NCI-H345 treated with DMSO at 0.1 percent for 48 hours (cell line): ENCODE results near the gene SLC7A7.
"Not testable (repeated sequence)": the region's sequence is repeated elsewhere in the genome, so short reads cannot be mapped to it uniquely, and the experiment has no call there.

ENCODE experiments used
- DNase-seq: peaks from one replicate; lab custom pipeline; 2025; ENCODE audit not compliant: unreplicated experiment; lab: John Stamatoyannopoulos, UW

The SLC7A7 gene

GRCh38 chr14:22822016-22822570, 6.9 kb upstream of the SLC7A7 start:
- no peak for DNase-seq

DNA sequence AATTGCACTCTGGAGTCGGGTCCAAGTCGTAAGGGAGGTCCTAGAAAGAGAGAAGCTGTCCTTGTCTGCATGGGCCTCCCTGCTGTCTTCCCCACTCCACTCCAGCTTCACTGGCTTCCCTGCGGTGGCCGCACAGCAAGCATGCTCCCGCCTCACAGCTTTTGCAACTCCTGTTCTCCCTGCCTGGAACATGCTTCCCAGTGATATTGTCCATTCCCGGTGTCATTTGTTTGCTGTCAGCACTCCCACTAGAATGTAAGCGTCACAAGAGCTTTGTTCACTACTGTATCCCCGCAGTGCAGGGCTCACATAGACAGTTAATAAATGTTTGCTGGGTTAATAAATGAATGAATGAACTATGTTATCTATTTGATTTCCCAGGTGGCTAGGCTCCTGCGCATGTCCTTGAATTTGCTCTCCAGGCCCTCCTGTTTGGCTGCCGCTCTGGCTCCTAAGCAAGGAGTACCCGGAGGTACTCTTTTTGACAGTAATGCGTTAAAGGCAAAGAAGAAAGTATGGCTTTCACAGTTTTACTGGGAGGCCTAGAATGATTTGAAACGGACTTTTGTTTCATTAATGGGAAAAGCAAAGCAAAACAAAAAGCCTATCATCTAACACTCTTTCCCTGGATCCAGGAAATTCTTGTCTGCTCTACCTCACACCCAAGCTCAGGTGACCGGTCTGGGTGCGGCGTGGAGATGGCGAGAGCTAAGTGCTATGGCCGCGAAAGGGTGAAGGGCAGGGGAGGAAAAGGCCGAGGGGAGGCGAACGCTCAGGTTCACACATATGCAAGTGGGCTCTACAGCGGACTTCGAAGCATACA, 6.2 kb upstream of the SLC7A7 start:
- DNase-seq, result peak; percentile 82

DNA sequence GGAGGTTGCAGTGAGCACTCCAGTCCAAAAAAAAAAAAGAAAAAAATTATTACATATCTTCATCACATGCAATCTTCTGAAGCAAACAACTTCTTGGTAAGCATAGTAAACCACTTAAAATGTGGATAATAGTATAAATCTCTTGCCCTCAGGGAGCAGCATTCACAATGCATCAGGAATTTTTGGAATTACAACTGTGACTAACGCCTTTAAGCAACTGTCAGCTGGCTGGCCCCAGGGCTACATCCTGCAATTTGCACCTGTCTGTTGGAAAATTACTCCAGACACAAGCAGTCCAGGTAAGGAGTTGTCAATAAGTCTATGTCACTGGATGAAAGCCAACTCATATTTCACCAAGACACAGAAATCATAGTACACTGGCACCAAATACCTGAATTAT, 5.5 kb upstream of the SLC7A7 start:
- peak; percentile 34 for DNase-seq

DNA sequence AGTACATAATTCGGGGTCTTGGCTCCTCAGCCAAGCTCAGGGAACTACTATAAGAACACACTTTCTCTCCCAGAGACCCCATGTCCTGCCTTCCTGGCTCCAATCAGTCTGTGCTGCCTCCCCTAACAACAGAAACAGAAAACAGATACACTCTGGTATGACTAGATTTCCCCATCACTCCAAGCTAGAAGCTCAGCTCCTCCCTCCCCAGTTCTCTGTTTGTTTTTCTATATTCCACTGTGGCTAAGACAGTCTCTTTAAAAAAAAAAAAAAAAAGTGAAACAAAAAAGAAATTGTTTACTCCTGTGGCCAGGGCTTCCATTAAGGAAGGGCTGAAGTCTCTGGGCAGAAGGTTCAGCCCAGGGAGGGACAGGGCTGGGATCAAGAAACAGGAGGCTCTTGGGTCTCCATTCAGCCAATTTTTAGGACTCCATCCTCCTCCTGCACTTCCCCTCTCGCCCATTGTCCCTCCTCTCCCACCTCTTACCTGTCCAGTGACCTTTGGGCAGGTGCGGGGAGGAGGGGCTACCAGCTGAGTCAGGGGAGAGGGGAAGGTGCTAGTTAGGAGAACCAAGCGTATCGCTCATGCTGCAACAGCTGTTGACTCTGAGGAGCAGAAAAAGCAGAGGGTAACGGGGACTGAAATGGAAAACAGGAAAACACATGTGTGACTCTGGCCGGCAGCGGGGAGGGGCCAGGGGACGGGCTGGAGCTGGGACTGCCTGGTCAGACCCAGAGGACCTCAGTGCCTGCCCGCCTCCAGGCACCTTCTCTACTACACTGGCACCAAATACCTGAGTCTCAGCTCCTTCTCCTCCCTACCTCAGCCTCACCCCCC, 4.1 kb upstream of the SLC7A7 start:
- DNase-seq, result no peak

DNA sequence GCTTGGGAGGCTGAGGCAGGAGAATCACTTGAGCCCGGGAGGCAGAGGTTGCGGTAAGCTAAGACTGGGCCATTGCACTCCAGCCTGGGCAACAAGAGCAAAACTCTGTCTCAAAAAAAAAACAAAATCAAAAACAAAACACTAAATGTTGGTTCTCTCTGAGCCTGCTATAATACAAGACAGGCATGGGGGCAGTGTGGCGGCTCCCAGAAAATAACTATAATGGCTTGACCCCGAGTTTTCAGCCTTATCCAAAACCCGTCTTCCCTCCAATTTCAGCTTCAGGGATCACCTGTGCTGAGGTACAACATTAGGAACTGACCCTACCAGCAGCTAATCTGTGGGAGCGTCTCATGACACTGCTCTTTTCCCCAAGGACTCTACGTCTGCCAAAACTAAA, 862 bp downstream of the SLC7A7 start:
- DNase-seq, result no peak

GRCh38 chr14:22813145-22813544, 2.1 kb downstream of the SLC7A7 start:
- no peak for DNase-seq

DNA sequence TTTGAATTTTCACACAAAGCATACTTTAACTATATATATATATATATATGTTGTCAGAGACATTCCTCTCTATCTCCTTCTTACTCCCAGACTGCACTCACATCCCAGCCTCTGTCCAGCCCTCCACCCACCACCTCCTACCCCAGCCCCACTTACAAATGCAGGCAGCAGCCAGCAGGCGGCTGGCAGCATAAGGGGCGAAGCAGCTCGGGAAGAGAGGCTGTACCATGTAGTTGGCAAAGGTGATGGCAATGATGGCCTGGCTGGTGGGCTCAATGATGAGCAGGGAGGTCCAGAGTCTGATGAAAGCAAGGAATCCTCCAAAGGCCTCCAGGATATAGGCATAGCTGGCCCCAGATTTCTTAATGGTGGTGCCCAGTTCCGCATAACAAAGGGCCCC, 2.5 kb downstream of the SLC7A7 start:
- DNase-seq, result no peak

GRCh38 chr14:22811722-22812121, 3.5 kb downstream of the SLC7A7 start:
- no peak for DNase-seq

DNA sequence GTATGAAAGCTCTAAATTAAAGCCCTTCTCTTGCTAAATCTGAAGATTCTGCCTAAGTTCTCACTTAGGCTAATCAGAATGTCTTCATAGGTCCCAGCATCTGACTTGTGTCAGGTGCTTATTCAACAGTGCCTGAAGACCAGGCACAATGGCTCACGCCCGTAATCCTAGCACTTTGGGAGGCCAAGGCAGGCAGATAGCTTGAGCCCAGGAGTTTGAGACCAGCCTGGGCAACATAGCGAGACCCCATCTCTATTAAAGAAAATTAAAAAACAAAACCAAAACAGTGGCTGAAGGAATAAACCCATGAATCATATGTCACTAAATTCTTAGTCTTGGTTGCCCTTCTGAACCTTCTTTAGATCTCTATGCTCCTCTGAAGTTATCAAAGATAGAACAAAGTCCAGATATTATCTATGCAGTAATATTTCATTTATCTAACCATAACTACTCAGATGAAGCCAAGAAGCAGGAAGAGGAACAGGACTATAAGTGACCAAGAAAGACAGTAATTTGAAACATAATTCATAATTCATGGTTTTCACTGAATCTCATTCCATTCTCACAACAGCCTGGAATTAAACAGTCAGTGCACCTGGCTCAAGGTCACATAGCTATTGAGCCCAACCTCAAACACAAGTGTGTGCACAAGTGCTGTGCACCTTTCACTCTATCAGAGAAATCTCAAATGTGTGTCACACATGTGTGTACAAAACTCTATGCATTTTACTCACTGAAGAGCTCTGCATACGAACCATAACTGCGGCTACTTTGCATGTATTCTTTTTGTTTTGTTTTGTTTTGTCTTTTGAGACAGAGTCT, 6.6 kb downstream of the SLC7A7 start:
- no peak for DNase-seq

DNA sequence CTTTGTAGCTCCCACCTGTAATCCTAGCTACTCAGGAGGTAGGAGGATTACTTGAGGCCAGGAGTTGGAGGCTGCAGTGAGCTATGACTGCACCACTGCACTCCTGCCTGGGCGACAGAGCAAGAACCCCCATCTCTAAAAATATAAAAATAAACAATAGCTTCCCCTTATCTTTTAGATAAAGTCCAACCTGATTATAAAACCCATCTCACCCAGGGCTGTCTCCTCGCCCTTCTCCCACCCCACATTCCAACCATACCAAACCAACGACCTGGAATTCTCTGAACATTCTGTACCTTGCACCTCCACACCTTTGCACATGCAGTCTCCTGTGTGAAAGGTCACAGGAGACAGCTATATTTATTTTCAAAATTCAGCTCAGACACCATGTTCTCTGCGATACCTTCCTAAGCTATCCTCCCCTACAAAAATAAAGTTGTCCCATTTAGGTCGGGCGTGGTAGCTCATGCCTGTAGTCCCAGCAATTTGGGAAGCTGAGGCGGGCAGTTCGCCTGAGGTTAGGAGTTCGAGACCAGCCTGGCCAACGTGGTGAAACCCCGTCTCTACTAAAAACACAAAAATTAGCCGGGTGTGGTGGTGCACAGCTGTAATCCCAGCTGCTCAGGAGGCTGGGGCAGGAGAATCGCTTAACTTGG, 7.7 kb downstream of the SLC7A7 start:
- no peak for DNase-seq

- DNase-seq, result not testable (repeated sequence)
Observed at GRCh38 chr14:22805235-22805634, 10.0 kb downstream of the SLC7A7 start.

GRCh38 chr14:22803687-22803974, 11.6 kb downstream of the SLC7A7 start:
- DNase-seq, result no peak

DNA sequence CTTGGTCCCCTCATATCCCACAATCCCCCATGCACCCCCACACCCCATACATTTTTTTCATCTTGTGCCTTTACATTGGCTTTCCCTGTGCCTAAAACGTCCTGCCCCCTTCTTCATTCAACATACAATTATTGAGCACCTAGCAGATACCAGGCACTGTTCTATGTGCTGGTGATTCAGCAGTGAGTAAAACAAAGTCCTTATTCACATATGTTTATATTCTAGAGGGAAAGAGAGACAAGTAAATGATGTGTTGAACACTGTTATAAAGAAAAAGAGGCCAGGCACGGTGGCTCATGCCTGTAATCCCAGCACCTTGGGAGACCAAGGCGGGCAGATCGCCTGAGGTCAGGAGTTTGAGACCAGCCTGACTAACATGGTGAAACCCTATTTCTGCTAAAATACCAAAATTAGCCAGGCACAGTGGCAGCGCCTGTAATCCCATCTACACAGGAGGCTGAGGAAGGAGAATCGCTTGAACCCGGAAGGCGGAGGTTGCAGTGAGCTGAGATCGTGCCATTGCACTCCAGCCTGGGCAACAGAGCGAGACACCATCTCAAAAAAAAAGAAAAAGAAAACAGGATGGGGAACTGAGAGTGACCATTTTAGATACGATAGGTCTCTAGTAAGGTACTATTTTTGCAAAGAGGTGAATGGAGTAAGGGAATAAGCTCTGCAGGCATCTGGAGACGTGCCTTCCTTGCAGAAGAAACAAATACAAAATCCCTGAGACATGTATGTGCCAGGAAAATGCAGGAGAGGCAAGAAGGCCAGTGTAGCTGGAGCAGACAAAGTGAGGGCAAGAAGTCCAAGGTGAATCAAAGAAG, 12.2 kb downstream of the SLC7A7 start:
- DNase-seq, result no peak

- no peak for DNase-seq
Observed at GRCh38 chr14:22801716-22802115, 13.5 kb downstream of the SLC7A7 start.

GRCh38 chr14:22800346-22800745, 14.9 kb downstream of the SLC7A7 start:
- DNase-seq, result no peak

- no peak for DNase-seq
Observed at GRCh38 chr14:22798528-22798927, 16.7 kb downstream of the SLC7A7 start.

GRCh38 chr14:22797017-22797917, 18.0 kb downstream of the SLC7A7 start:
- DNase-seq, result no peak

DNA sequence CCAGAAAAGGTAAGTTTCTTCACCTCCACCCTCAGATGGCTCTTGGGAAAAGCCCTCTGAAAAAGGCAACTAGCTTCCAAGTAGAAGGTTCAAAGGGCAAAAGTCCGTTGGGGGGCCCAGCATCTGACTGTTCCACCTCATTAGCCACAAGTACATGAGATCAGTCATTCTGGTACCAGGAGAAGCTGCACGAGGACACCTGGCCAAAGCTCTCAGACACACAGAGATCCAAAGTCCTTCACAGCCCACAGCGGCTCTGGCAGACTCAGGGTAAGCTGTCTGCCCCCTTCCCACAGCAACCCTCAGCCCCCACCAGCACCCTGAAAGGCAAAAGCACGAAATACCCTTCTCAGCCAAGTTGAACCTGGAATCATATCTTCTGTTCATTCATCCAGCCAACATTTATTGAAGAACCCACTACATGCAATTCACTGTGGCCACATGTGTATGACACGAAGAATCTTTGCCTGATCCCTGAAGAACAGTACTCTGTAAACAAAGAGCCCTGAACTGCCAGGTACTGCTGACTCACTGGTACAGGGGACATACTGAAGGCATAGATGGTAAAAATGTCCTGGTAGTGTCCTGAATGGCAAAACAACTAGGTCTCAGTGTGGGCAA, 19.0 kb downstream of the SLC7A7 start:
- no peak for DNase-seq
